Osteoblast (primary cell): Measurements from ENCODE around the gene IL6ST. TPM values are rescaled to one million over a fixed set of nuclear protein-coding genes. Genes with fewer than 3 reads are reported as not detected.
"Not testable (repeated sequence)": the region's sequence is repeated elsewhere in the genome, so short reads cannot be mapped to it uniquely, and the experiment has no call there.

Source experiments
- DNase-seq: peaks from one replicate; pipeline ENCODE4 v3.0.0; 2011; ENCODE audit warnings: low spot score, mixed read lengths; ENCODE audit not compliant: insufficient read length; ENCODE audit errors: missing footprints
- H2AFZ ChIP-seq: 2 replicates; pipeline ENCODE4 v1.6.0; 2011; ENCODE audit warnings: mild to moderate bottlenecking, low read length
- H3K27ac ChIP-seq: 2 replicates; pipeline ENCODE4 v1.5.1; 2011; ENCODE audit warnings: mild to moderate bottlenecking, low read depth, low read length, moderate library complexity
- H3K27me3 ChIP-seq: 2 replicates; pipeline ENCODE4 v1.6.0; 2012; ENCODE audit warnings: mild to moderate bottlenecking, control low read depth, inconsistent platforms, low read length, moderate library complexity; ENCODE audit not compliant: insufficient read depth
- H3K36me3 ChIP-seq: 2 replicates; pipeline ENCODE4 v1.5.1; 2011; ENCODE audit warnings: mild to moderate bottlenecking, low read length, control low read depth, moderate library complexity; ENCODE audit not compliant: insufficient read depth
- H3K4me1 ChIP-seq: 2 replicates; pipeline ENCODE4 v1.5.1; 2011; ENCODE audit warnings: mild to moderate bottlenecking, low read length, control low read depth, moderate library complexity; ENCODE audit not compliant: insufficient read depth
- H3K4me2 ChIP-seq: 2 replicates; pipeline ENCODE4 v1.6.0; 2011; ENCODE audit warnings: mild to moderate bottlenecking, low read length; ENCODE audit not compliant: insufficient read depth
- H3K4me3 ChIP-seq: fragments of 200-600 bp; sonication (generic); 3 replicates; pipeline ENCODE4 v1.5.1; 2012; ENCODE audit warnings: mild to moderate bottlenecking, low read length, inconsistent platforms; ENCODE audit not compliant: insufficient read depth
- H3K79me2 ChIP-seq: 2 replicates; pipeline ENCODE4 v1.6.0; 2012; ENCODE audit warnings: mild to moderate bottlenecking, low read length, control low read depth, inconsistent platforms; ENCODE audit not compliant: insufficient read depth
- H3K9me3 ChIP-seq: 2 replicates; pipeline ENCODE4 v1.5.1; 2011; ENCODE audit warnings: low read depth, low read length, control low read depth
- H4K20me1 ChIP-seq: 2 replicates; pipeline ENCODE4 v1.6.0; 2012; ENCODE audit warnings: mild to moderate bottlenecking, low read length, control low read depth; ENCODE audit not compliant: insufficient read depth
- CTCF ChIP-seq: IDR thresholded peaks from 2 replicates; pipeline ENCODE4 v1.5.1; 2011; ENCODE audit warnings: mild to moderate bottlenecking, low read depth, low read length, moderate library complexity; ENCODE audit errors: extremely low read depth
- total RNA-seq: library from RNA; depleted of rRNA; stranded (reverse); fragments of >200 nt; gene quantifications from 2 replicates; pipeline ENCODE4 v1.2.3, GENCODE V29; 2012

IL6ST gene
- total RNA-seq, 1 donor = 804 TPM

GRCh38 chr5:56024810-56025150 is 30.0 kb upstream of the IL6ST start:
- Histone ChIP-seq H4K20me1 (no peaks in the 10 kb centered on the region), H3K4me3 (no peak overlapping the region), H3K4me2 (no peak overlapping the region), H2AFZ (no peak overlapping the region), H3K4me1 (peaks cover 10% of the 10 kb centered on the region), H3K79me2 (no peaks in the 10 kb centered on the region), H3K9me3 (no peaks in the 10 kb centered on the region), H3K36me3 (no peaks in the 10 kb centered on the region), H3K27me3 (no peaks in the 10 kb centered on the region), H3K27ac (no peak overlapping the region)
- DNase-seq = no peak
- TF ChIP-seq CTCF = no peak

- Histone ChIP-seq H3K9me3 (no peaks in the 10 kb centered on the region), H3K4me3 (no peak overlapping the region), H2AFZ (no peak overlapping the region), H3K27ac (no peak overlapping the region), H4K20me1 (no peaks in the 10 kb centered on the region), H3K36me3 (no peaks in the 10 kb centered on the region), H3K4me1 (peaks cover 20% of the 10 kb centered on the region), H3K27me3 (no peaks in the 10 kb centered on the region), H3K79me2 (no peaks in the 10 kb centered on the region), H3K4me2 (no peak overlapping the region)
- no peak for DNase-seq
- no peak for TF ChIP-seq CTCF
These were observed 28.5 kb upstream of the IL6ST start for GRCh38 chr5:56023296-56023695.

GRCh38 chr5:56019306-56020272 is 24.8 kb upstream of the IL6ST start:
- no peaks in the 10 kb centered on the region for H3K79me2 ChIP-seq
- peak overlapping the region; percentile 18 for H3K4me2 ChIP-seq
- no peak overlapping the region for H2AFZ ChIP-seq
- H3K4me1 ChIP-seq = peaks cover 11% of the 10 kb centered on the region
- H3K27ac ChIP-seq = peak overlapping the region; percentile 34
- H3K9me3 ChIP-seq = no peaks in the 10 kb centered on the region
- no peak for TF ChIP-seq CTCF
- no peak overlapping the region for H3K4me3 ChIP-seq
- DNase-seq = peak; percentile 83
- H3K36me3 ChIP-seq = no peaks in the 10 kb centered on the region
- no peaks in the 10 kb centered on the region for H3K27me3 ChIP-seq
- no peaks in the 10 kb centered on the region for H4K20me1 ChIP-seq

GRCh38 chr5:56018832-56019231 is 24.1 kb upstream of the IL6ST start:
- Histone ChIP-seq H3K27me3 (no peaks in the 10 kb centered on the region), H3K4me1 (peaks cover 11% of the 10 kb centered on the region), H3K4me2 (no peak overlapping the region), H3K36me3 (no peaks in the 10 kb centered on the region), H3K4me3 (no peak overlapping the region), H3K27ac (peak overlapping the region; percentile 34), H2AFZ (no peak overlapping the region), H3K79me2 (no peaks in the 10 kb centered on the region), H4K20me1 (no peaks in the 10 kb centered on the region), H3K9me3 (no peaks in the 10 kb centered on the region)
- DNase-seq = peak; percentile 27
- no peak for TF ChIP-seq CTCF

- not testable (repeated sequence) for H2AFZ ChIP-seq, H3K79me2 ChIP-seq, H3K27me3 ChIP-seq, H4K20me1 ChIP-seq, H3K36me3 ChIP-seq, H3K27ac ChIP-seq, H3K9me3 ChIP-seq, H3K4me3 ChIP-seq, DNase-seq, H3K4me2 ChIP-seq
- H3K4me1 ChIP-seq = peaks cover 25% of the 10 kb centered on the region
These were observed 19.9 kb upstream of the IL6ST start for GRCh38 chr5:56014701-56015100.

GRCh38 chr5:56013939-56014338 is 19.2 kb upstream of the IL6ST start:
- not testable (repeated sequence) for H2AFZ ChIP-seq, H3K9me3 ChIP-seq, H3K27ac ChIP-seq, H3K27me3 ChIP-seq, H4K20me1 ChIP-seq, H3K4me2 ChIP-seq, DNase-seq, H3K36me3 ChIP-seq, H3K79me2 ChIP-seq, H3K4me3 ChIP-seq
- peaks cover 18% of the 10 kb centered on the region for H3K4me1 ChIP-seq
